Measurements from ENCODE around the gene TP53RK.

Gene TP53RK

GRCh38 chr20:46705378-46705729, 16.1 kb upstream of the TP53RK start:
- DNase-seq, result no peak

GRCh38 chr20:46704714-46705377, 15.6 kb upstream of the TP53RK start:
- DNase-seq, result no peak

GRCh38 chr20:46703435-46703834, 14.2 kb upstream of the TP53RK start:
- no peak for DNase-seq

- DNase-seq, result no peak
Measured at GRCh38 chr20:46702447-46703203, 13.4 kb upstream of the TP53RK start.

DNA sequence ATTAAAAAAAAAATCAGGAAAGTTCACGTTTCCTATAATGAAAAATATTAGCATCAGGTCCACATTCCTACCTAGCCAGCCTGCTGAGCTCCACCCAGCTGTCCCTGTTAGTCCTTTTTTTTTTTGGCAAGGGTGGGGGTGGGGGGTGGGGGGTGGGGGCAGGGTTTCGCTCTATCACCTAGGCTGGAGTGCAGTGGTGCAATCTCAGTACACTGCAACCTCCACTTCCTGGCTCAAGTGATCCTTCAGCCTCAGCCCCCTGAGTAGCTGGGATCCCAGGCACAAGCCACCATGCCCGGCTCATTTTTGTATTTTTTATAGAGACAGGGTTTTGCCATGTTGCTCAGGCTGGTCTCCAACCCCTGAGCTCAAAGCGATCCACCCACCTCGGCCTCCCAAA, 12.7 kb upstream of the TP53RK start:
- no peak for DNase-seq

DNA sequence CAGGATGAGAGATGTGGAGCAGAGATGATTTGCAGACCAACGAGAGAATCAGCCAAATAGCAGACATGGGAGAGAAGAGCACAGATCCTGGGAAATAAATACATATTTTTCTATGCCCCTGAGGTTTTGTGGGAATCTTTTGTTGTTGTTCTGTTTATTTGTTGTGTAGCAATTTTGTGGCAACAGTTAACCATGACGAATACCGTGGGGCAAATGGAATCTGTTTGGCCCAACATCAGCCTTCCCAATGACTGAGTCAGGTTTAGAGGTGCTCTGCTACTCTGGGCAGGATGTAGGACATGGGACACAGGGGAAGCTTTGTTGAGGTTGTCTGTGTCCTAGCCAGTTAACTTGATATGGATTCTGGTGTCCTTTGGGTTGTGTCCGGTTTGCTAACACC, 12.3 kb upstream of the TP53RK start:
- DNase-seq, result no peak

GRCh38 chr20:46701057-46701456, 11.8 kb upstream of the TP53RK start:
- DNase-seq, result no peak

- no peak for DNase-seq
Measured at GRCh38 chr20:46700481-46700880, 11.2 kb upstream of the TP53RK start.

DNA sequence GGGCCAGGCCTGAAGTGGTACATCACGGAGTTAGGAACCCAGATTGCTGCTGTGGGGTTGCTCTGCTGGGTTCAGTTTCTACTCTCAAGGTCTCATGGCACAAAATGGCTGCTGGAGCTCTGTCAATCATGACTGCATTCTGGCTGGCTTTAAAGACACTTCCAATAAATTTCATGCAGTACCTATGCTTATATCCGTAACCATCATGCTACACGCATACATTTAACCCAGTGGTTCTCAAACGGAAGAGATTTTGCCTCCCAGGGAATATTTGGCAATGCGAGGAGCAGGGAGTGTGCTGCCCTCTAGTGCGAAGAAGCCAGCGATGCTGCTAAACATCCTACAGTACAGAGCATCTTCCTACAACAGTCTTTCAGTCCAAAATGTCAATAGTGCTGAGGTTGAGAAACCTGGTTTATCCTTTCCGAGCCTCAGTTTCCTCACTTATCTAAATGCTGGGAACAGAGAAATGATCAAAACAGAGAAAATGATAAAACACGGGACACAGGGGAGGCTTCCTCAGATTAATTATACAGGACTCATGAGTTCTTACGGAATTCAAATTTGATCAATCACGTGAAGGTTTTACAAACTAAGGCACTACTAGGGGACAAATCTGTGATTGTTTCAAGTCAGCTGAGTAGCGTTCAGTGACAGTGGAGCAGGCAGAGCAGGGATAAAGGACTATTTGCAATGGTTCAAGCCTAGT, 10.6 kb upstream of the TP53RK start:
- no peak for DNase-seq

DNA sequence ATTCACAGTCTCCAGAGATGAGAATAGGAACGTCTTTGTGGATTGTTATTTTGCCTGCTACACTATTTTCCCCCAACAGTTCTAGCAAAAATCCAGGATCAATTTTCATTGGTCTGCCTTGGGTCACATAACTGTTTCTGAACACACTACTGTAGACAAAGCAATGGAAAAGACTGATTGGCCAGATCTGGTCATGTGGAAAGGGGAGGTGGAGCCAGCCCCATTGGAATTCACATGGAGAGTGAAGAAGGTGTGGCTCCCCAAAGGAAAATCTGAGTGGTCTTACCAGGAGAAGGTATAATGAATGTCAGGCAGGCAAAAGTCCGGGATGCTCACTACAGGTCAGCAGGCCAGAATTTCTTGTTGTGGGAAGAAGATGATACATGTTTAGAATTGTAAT, 9.5 kb upstream of the TP53RK start:
- no peak for DNase-seq

GRCh38 chr20:46696791-46697279, 7.6 kb upstream of the TP53RK start:
- DNase-seq, result no peak

DNA sequence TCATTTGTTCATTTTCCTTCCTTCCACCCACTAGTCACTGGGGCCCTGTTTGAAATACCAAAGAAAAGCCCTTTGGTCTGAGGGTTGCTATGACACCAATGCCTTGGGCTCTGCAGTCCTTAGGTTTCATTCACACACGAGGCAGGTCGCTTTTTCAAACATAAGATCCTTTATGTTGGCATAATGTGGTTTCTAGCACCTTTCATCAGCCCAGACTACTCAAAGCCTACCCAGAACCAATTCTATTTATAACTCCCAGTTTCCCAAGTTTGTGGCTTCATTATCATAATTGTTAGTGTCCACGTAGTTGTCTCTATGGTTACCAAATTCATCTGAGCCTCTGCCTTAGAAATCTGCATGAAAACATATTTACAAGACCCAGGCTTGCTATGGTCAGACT, 6.6 kb upstream of the TP53RK start:
- no peak for DNase-seq

DNA sequence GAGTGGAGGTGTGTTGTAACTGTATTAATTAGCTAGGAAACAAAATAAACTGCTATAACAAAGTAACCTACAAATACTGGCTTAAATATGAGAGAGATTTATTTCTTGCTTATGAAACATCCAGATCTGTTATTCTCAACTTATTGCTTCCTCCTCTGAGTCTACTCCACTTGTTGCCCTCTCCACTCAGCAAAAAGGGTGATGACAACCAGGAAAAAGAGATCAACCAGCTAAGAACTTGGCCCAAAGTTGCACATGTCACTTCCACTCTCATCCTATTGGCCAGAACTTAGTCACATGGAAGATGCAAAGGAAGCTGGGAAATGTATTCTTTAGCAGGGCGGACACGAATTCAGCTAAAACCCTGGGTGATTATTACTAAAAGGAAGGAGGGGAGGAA, 5.2 kb upstream of the TP53RK start:
- DNase-seq, result no peak

- no peak for DNase-seq
Measured at GRCh38 chr20:46691196-46691595, 2.0 kb upstream of the TP53RK start.

DNA sequence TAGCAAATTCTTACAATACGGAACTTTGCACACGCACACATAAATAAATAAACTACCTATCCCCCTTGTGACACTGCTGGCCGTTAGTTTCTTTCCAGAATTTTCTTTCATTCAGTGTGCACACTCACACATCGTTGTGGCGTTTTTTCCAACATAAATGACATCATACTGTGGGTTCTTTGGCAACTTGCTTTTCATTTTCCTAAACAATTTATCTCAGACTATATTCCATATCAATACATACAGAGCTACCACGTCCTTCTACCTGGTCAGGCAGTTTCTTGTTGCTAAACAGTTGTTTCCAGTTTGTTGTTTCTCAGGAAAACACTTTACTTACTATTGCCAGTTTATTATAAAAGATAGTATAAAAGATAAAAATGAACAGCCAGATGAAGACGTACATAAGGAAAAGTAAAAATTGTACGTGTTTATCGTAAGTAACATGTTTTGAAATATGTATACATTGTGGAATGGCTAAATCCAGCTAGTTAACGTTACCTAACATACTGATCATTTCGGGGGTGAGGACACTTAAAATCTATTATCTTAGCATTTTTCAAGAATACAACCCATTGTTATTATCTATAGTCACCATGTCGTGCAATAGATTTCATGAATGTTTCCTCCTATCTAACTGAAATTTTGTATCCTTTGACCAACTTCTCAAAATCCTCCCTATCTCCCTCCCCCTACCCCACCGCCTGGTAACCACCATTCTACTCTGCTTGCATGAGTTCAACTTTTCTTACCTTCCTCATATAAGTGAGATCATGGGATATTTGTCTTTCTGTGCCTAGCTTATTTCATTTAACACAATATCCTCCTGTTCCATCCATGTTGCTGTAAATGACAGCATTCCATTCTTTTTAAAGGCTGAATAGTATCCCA, 1.2 kb upstream of the TP53RK start:
- no peak for DNase-seq

GRCh38 chr20:46689754-46690085, 476 bp upstream of the TP53RK start:
- no peak for DNase-seq

DNA sequence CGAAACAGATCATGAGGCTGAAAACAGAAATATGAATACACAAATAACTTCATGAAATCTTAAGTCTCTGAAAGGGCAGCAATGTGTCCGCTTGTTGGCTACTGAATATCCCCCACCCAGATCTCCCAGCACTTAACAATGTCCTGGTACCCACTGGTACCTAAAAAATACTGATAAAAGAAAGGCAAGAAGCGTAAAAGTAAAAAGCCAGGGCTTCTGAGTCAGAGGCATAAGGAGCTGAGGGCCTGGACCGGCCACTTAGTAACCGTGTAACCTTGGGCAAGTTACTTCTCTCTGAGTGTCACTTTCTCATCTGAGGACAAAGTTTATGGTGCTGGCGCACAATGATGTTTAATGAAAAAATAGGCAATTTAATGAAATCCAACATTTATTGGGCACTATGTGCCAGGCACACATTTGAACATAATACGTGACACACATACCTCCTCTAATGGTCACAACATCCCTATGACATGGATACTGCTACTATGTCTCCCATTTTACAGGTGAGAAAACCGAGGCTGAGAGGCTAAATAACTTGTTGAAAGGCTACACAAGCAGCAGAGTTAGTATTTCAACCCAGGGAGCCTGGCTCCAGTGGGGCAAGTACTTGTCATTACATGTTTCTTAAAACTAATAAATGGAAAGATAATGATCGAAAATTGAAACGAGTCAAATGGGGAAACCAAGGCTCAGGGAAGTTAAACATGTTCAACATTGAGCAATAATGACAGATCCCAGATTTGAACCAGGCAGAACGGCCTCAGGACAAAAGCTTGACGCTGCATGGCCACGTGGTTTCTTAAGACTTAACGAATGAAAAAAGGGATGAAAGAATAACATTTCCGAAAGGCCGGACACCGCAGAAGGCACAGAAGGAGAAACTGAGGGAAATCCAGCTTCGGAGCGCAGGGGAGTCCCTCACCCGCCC, 828 bp downstream of the TP53RK start:
- DNase-seq, result no peak

DNA sequence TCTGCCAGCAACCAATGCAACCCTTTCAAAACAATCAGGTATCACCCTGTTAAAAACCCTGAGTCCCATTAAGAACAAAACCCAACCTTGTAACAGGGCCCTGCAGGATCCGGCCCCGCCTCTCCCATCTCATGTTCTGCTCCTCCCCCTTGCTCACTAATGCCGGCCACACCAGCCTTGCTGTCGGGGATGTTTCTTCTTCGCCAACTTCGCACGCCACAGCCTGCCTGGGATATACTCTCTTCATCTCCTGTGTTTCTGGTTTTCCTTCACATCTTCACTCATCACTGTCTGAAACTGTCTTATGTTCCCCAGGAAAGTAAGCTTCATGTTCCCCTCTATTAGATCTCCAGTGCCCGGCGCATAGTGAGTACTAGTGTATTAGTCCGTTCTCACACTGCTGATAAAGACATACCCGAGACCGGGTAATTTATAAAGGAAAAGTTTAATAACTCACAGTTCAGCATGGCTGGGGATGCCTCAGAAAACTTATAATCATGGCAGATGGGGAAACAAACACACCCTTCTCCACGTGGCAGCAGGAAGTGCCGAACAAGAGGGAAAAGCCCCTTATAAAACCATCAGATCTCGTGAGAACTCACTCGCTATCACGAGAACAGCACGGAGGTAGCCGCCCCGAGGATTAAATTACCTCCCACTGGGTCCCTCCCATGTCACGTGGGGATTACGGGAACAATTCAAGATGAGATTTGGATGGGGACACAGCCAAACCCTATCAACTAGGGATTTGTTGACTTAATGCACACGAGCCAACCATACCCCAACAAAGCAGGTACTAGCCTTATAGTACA, 5.1 kb downstream of the TP53RK start:
- DNase-seq, result no peak

DNA sequence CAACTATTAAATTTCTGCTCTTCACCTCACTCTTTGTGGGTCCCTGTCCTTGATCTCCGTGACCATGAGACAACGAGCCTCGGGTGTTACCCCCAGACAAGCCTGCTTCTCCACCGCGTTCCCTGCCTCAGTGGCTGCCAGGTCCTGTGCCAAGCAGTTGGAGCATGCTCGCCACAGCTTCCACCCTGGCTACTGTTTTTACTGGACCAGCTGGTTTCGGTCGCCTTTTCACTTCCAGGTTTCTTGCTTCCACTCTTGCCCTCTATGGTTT, 5.6 kb downstream of the TP53RK start:
- DNase-seq, result no peak

DNA sequence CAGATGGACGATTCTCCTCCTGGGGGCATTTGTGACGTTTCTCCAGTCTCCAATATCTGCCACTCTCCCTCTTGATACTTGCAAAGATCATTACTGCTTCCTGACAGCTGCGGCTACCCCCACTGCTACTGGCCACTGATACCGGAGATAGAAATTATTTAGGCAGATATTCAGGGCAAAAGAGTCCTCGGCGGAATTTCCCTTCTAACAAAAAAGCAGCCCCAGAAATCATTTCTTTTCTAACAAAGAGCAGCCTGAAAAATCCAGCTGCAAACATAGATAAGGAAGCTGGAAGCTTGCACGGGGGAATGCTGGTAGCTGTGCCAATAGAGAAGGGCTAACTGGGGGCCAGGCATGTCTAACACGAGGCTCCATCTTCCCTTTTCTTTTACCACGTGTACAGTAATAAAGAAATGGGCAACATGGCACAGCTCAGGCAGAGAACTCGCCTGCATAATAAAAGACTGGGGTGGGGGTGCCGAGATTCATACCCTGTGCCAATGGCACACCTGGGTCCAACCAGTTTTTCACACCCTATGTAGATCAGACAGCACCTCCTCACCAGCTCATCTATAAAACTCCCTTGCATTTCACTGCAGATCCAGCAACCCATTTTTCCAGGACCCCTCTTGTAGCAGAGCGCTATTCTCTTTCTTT, 6.1 kb downstream of the TP53RK start:
- DNase-seq, result no peak
